ENCODE data around the gene ITGBL1. TPM values are rescaled to one million over a fixed set of nuclear protein-coding genes. Genes with fewer than 3 reads are reported as not detected.

ITGBL1 gene
- total RNA-seq, 1 donor from 2014 or later: 5.0 TPM

DNA sequence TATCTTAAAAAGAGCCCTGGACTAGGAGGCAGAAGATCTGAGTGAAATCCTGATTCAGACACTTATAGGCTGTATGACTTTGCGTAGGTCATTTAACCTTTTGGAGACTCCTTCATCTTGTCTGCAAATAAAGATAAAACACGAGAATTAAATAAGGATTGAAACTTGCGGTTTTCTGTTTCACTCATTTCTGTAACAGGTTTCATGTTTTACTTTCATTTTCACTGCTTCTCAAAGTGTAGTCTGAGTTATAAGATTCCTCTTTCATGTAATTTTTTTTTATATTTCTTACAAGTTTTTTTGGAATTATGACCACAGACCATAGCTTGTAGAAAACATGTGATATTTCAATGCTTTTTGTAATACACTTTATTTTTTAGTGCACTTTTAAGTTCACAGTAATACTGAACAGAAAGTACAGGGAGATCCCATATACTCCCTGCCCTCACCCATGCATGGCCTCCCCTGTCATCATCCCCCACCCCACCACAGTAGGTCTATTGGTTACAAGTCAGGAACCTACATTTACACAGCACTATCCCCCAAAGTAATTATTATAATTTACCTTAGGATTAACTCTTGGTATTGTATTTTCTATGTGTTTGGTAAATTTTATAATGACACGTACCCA lies 174.6 kb downstream of the ITGBL1 start:
- DNase-seq (ENCODE audit: low read depth in 2 of 2): peak in 1 of 2 donors; percentile 42

DNA sequence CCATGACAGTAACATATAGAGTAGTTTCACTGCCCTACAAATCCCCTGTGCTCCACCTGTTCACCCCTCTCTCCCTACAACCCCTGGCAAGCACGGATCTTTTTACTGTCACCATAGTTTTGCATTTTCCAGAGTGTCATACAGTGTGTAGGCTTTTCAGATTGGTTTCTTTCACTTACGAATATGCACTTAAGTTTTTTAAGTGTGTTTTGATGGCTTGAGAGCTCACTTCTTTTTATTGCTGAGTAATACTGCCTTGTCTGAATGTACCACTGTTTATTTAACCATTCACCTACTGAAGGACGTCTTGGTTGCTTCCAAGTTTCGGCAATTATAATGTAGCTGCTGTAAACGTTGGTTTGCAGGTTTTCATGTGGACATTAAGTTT lies 175.1 kb downstream of the ITGBL1 start:
- DNase-seq (ENCODE audit: low read depth in 2 of 2): no peak

DNA sequence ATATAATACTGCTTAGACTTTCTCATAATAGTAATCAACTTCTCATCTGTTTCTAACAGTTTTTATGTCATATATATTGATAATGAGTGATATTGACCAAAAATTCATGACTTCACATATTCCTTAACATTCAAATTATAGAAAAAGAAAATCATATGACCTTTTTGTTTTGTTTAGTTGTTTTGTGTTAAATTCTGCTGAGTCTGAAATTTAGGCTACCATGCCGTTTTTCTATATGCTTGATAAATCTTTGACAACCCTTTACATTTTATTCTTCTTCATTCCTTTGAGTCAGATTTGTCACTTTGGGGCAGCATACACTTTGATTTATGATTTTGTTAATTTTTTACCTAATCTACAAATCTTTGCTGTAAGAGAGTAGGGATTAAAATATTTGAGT lies 176.4 kb downstream of the ITGBL1 start:
- no peak for DNase-seq (ENCODE audit: low read depth in 2 of 2)

DNA sequence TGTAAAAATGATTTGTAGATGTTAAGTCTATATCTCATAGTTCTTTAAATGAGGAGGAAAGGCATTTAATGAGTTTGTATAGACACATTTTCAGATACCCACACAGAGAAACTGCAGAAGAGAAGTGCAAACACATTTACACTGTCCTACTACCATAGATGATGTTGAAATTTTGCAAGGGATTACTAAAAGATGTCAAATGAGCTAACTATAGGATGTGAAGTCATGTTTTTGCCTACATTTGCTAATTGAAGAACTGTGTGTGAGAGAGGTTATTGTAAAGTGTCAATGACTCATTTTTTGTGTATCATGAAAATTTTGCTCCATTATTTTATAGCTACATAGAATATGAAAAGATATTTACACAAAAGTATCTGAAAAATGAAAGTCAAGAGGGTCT lies 178.9 kb downstream of the ITGBL1 start:
- no peak for DNase-seq (ENCODE audit: low read depth in 2 of 2)

DNA sequence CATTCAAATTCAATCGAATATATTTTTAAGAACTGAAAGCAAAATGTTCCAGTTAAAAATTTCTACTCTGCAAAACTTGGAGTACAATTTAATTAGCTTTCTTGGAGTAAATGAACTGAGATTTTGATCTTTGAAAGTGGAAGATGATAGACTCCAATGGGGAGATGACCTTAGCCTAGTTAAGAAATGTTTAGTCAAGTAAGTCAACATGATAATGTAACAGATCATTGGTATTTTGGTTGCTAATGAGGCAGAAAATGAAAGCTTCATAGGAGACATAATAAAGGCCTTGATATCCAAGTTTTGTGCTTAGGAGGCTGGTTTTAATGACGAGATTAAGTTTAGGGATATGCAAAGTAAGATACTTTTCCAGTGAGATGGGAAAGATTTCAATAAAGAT lies 181.7 kb downstream of the ITGBL1 start:
- no peak for DNase-seq (ENCODE audit: low read depth in 2 of 2)

DNA sequence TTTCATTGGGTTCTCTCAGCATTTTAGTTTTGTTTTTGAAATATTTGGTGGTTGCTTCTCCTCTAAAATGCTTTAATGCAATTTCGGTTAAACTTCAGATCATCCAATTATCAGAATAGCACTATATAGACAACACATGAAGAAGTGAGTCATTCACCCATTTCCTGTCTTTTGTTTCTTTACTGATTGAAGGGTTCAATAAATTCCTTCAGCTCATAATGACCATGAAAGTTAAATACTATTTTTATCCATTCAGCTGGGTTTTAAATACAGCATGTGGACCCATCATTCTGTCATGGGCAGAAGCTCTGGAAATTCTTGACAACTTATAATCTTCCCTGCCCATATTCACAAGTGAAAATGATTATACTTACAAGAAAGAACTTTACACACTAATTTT lies 187.2 kb downstream of the ITGBL1 start:
- peak; percentile 11 to 39 for DNase-seq (ENCODE audit: low read depth in 2 of 2)

DNA sequence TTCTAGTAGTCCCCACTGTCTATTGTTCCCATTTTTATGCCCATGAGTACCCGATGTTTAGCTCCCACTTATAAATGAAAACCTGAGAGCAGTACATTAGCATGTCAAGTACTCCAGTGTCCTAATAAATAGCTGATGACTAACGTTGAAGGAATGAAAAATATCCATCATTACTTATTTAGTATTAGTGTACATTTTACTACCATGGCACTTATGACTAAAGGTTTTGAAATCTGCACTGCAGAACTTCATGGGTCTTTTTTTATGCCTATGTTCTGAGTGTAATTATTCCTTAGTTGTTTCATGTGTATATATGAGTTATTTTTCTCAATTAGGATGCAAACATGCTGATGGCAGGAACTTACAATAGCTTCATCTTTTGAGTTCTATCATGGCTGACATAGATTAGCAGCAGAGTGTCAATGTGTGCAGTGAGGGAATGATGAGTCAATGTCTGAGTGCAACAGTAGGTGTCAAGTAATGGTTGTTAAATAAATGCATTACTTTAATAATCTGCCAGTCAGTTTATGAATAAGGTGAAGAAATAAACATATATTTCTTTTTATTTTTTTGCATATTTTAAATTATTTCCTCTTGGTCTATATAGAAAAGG lies 188.4 kb downstream of the ITGBL1 start:
- peak in 1 of 2 donors; percentile 71 for DNase-seq (ENCODE audit: low read depth in 2 of 2)

DNA sequence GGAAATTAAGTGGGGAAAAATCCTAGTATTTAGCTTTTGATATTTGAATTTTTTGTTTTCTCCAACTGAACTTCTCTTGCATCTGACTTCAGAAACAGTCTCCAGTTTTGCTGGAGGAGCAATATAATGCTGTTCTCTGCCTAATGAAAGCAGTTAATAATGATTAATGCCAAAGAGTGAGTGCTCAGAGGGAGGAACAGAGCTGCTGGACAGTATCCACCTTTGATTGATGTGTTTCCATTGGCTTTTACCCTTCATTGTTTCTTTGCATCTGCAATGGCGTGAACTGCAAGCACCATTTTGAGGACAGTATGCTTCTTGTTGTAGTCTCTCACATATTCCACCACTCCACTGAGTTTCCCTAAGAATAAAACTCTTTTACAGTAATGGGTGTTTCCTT lies 193.4 kb downstream of the ITGBL1 start:
- DNase-seq (ENCODE audit: low read depth in 2 of 2): no peak

DNA sequence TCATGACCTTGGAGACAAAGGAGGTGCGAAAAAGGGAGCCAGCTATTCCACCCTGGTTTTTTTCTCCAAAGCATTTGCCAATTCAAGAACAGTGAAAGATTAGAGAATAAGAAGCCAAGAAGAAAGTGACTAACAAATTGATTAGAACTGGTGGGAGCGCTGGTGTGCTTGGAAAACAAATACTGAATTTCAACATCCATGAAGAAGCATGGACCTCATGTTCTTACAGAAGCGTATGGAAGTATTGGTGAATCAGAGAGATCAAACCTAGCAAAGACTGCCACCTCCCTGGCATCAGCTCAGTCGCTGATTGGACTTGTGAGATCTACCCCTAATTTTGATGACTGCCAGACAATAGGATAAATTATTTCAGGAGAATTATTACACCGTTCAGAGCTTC lies 195.3 kb downstream of the ITGBL1 start:
- no peak for DNase-seq (ENCODE audit: low read depth in 2 of 2)

DNA sequence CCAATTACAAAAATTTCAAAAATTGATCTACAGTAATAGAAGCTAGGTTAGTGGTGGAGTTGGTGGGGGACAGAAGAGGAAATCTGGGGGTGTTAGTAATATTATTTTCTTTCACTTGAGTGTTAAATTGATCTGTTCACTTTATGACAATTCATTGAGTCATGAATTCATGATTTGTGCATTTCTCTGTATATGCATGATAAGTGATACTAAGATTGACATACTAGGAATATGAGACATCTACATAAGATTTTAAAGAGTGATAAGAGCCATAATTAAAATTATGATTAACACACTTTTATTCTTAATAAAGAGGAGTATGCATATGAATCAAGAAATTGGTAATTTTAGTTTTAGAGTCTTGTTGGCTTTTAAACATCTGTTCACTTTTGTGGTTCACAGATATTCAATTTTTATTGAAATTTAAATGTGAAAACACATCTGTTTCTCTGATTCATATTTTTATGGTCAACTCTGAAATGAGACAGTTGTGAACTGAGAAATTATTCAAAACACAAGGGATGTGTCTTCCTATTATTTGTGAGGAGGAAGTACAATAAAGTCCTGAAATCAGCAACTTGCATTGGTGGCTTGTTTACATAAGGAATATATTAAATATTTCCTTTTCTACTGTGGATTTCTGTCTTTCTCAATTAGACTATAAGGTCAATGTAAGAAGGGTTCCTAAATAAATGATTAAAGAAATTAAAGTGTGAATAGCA lies 196.5 kb downstream of the ITGBL1 start:
- DNase-seq (ENCODE audit: low read depth in 2 of 2): no peak

DNA sequence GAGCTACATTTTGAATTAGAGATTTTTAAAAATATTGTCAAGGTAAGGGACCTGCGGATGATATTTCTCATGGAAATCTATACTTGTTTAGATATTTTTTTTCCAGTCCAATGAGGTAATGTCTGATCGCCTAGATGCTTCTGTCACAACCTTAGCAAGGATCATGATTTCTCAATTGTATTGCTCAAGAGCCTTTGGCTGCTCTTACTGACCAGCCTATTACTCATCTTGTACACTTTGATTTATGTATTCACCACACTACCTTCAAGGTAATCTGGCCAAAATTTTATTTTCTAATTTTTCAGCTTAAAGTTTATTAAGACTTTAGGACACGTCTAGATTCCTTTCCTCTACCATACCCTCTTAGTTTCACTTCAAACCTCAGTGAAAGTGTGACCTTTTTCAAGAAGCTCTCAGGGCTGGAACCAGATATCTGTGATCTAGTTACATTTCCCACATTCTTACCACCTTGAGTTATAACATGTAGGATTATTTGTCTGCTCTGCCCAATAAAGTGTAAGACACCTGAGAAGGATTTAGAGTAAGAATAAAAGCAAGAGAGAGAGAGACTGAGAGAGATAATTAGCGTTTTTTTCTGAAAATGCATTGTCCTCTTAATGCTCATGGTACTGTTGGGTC lies 197.1 kb downstream of the ITGBL1 start:
- DNase-seq (ENCODE audit: low read depth in 2 of 2): peak in 1 of 2 donors; percentile 34

DNA sequence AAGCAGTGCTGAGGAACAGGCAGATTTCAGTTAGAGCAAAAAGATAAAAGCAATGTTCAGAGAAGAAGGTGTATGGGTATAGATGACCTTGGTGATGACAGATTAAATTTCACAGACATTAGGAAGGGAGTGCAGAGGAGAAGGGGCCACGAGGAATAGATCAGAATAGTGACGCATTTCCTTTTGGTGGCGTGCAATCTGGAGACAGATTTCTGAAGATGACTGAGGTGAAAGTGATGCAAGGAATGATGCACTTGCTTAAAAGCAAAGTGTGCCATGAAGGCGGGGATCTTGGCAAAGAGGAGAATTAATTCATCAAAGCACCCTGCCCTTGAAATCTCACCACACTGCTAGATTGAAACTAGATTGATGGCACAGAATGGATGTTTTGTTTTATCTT lies 202.4 kb downstream of the ITGBL1 start:
- DNase-seq (ENCODE audit: low read depth in 2 of 2): peak in 1 of 2 donors; percentile 16

DNA sequence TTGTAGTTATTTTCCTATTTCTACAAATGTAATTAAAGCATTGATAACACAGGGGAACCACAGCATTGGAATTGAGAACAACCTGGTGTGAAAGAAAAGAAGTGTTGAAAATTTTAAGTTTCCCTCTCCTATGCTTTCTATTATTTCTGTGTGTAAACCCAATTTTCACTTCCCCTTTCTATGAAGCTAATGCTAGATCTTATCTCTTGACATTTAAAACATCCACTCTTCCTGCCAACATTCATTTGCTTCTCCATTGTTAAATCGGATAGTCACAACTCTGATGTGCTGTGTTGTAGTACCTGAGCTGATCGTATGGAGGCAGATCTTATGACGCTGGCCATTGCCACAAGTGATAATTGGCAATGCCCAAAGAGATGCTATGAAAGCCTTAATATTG lies 203.0 kb downstream of the ITGBL1 start:
- DNase-seq (ENCODE audit: low read depth in 2 of 2): peak in 1 of 2 donors; percentile 23

DNA sequence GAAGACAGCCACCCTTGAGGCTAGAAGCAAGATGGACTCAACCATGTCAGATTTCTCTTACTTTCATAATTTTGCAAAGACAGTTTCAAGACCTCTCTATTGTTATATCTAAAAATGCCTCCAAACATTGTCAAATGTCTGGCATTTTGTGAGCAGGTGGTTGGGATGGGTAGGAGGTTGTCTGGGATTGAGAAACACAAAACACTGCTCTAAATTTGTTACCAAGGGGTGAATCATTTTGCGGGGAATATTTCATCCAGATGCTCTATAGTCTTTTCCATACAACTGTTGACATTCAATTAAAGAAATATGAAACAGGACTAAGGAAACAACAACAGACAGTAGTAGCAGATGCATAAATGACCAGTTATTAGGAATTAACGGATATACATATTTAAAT lies 208.2 kb downstream of the ITGBL1 start:
- no peak for DNase-seq (ENCODE audit: low read depth in 2 of 2)

DNA sequence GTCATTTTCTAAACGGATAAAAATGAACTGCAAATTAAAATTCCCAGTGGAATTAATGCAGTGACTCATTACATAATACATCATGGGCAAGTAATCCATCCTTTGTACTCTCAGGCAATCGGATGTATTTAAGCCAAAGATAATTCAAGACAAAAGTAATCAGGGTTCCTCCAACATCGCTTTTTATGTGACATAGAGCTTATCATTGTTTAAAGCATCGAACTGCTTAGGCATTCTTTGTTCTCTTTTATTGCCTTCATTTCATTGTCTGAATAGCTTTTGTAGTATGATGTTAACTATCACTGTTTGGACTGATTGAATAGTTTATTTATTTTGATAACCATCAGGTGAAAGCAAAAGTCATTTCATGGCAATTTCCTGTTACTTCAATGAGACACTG lies 209.4 kb downstream of the ITGBL1 start:
- DNase-seq (ENCODE audit: low read depth in 2 of 2): peak; percentile 52 to 64

DNA sequence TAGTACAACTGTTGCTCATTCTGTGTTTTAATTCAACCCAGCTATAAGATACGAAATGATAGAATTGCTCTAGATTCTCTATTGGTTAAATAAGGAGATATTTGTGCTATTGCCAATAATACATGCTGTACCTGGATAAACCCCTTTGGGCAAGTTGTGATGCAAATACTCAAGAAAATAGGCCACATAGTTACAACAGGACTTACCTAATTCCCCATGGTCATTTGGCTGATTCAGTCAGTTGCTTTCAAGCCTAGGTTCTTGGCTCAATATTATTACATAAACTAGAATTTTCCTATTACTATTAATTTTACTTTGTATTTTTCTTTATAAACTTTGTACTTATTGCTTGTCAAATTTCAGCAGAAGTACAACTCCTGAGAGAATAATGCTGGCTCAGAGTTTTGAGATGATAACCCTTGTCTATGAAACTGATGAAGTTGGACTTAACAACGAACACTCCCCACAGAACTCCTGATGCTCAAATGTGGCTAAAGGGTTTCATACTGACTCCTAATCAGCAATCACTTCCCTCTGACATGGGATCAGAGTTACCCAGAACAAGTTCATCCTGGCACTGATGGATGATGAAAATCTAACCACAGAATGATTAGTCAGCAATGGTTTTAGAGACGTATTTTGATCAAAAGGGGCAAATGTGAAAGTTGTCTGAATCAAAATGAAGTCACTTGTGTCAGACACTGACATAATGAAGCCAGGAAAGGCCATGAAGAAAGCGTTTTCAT lies 221.1 kb downstream of the ITGBL1 start:
- DNase-seq (ENCODE audit: low read depth in 2 of 2): no peak

DNA sequence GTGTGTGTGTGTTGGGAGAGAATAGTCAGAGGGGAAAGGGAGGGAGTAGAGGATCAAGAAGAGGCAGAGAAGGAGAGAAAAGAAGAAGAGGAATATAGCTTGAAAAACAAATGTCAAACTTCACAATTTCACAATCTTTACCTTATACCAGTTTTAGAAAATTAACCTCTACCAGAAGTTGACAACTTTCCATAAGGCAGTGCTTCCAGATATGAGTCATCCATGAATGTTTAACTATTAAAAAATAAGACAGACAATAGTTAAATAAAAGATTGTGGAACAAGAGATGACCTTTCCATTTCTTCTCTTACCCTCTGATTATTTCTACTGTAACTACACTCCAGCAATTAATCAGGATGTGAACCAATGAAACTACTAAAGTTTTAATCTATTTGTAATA lies 229.4 kb downstream of the ITGBL1 start:
- DNase-seq (ENCODE audit: low read depth in 2 of 2): peak; percentile 22 to 27

DNA sequence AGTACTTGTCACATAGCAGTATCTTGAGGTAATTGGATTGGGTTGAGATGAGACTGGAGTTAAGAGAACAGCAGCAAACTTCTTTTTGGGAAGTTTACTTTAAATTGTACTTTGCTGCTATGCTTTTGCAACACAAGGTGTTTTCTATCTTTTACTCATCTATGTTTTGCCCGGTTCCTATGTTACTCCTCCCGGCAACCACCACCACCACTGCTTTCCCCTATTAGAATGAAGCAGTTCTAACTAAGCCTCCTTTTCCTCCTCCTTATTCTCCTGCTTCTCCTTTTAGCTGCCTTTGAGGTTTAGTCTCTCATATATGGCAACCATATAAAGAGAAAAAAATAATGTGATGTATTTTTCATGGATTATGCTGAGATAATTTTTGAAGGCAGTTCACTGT lies 233.5 kb downstream of the ITGBL1 start:
- DNase-seq (ENCODE audit: low read depth in 2 of 2): no peak

DNA sequence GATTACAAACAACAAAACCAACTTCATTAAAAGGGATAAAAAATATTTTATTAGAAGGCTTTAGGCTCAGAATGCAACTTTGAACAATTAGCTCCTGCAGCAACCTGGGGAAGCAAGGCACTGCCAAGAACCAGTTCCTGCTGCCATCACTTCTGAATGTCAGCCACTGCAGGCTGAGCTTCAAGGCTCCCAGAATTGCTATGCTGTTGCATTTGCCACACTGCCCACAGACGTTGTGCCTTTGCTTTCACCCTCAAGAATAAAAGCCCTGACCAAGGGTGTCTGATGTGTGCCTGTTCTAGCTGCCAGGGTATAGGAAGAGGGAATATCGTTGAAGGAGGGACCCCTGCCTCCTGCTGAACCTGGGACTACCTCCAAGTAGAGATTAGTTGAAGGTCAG lies 238.4 kb downstream of the ITGBL1 start:
- DNase-seq (ENCODE audit: low read depth in 2 of 2): no peak

DNA sequence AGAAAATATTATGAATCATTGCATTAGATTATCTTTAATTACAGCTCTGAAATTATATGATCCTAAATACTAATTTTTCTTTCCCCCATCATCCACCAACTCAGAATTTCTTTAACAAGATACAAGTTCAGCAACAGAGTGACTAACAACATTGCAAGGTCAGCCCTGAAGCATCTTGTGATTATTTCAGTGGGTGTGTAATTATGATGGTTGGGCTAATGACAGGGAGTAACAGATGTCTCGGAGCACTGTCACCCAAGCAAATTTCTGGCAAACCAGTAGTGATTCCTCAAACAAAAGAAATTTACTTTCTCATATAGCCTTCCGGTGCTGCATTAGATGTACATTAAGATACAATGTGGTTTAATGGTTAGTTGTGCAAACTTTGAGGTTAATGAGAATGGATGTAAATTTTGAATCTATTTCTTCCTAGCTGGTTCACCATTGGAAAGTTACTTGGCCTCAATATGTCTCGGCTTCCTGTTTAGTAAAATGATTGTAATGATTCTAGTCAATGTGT lies 238.9 kb downstream of the ITGBL1 start:
- no peak for DNase-seq (ENCODE audit: low read depth in 2 of 2)

DNA sequence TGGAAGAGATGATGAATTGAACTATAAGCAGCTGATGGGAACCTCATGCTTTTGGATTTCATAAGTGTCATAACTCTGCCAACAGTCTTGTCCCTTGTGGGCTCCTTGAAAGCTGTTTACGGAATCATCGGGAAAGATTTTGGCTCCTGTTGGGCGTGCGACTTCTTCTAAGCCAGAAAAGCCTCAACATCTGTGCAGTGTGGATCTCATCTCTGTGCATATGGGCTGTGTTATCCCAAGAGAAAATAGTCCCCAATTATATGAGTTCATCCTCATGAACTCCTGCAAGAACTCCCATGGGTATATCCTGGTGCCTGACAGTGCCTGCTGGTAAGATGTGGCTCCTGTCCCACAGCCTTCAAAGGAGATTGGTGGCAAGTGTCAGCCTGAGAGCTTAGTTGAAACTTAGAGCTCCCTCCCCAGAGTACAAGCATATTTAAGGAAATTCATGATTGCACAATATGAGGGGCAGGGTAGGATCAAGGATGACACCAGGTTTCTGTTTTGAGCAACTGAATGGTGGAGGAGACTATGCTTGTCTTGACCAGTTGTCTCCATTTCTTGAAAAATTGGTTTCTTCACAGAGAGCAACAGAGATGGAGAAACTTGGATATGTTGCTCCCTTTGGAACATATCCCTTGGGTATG lies 243.5 kb downstream of the ITGBL1 start:
- no peak for DNase-seq (ENCODE audit: low read depth in 2 of 2)

Measured in lung microvascular endothelial cell (primary cell).